COR-L47 (cell line): ENCODE results near the gene FRS2.
"Not testable (repeated sequence)": the region's sequence is repeated elsewhere in the genome, so short reads cannot be mapped to it uniquely, and the experiment has no call there.

Experiments
- DNase-seq: peaks from one replicate; lab custom pipeline; 2025; lab: John Stamatoyannopoulos, UW

FRS2 gene

DNA sequence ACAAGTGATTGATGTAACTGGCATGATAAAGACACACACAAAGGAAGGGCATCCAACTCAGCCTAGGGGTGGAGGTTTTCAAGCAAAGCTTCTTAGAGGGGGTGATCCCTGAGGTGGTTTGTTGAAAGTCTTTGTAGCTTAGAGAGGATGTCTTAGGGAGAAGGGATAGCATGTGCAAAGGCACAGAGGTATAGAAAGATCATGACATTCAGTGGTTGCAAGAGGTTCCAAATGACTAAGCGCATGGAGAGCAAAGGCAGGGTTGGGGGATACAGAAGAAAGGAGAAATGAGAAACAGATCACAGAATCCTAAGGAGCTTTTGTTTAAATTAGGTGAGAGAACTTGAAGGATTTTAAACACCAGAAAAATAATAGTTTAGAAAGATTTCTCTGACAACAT, 109.9 kb downstream of the FRS2 start:
- DNase-seq = no peak

DNA sequence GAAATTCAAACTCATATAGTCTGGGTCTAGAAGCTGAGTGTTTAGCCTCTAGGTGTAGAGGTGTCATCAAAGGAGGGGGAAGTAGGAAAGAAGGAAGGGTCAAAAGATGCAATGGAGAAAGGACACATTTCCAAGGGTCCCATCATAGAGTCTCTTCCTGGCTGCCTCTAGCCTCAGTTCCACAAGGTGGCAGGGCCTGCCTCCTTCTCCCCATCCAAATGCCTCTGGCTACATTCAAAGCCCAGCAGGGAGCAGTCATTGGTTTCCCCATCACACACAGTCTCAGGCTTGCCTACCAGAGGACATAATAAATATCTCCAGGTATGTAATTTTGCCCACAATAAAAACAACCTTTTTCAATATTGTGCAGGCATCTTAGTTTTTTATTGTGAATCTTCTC, 113.0 kb downstream of the FRS2 start:
- DNase-seq = peak; percentile 26

DNA sequence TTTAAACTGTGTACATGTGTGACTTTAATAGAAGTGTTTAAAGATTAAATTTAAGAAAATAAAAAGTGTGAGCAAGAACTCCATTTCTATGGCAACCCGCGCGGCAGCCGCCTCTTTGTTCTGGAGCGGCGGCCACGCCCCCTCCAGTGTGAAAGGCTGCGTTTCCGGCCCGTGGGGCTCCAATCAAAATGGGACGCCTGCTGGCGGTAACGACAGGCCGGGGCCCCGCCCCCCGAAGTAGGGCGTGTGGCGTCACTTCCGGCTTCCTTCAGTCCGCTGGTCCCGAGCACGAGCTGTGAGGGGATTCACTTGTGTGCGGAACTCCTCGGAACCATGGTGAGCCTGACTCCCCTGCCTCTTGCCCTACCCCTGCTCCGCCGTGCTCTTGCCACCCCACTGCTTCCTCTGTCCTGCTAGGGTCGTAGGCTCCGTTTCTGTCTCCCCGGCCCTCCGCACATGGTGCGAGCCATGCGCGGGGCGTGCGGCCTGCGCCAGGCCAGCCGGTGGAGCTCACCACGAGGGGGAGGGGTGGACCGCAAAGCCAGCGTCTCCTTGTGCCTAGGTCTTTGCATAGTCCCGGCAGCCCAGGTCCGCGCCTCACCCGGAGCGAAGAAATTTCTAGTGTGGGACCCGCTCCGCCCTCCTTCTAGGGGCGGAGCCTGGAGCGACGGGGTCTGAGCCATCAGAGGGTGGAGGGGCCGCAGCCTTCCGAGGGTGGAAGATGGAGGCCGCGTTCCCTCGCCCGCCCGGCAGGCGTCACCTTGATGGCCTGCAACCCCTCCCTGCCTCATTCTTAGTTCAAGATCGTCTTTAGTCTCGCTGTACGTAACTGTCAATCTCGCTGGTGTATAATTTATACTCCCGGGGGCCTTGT, 115.2 kb downstream of the FRS2 start, which contains the start of gene CCT2:
Gene CCT2, plus strand, starts transcription at position 271 of the 874 bp plus-strand sequence. Its CDS starts 63 bp downstream, at position 334.
- DNase-seq = peak; percentile 96

DNA sequence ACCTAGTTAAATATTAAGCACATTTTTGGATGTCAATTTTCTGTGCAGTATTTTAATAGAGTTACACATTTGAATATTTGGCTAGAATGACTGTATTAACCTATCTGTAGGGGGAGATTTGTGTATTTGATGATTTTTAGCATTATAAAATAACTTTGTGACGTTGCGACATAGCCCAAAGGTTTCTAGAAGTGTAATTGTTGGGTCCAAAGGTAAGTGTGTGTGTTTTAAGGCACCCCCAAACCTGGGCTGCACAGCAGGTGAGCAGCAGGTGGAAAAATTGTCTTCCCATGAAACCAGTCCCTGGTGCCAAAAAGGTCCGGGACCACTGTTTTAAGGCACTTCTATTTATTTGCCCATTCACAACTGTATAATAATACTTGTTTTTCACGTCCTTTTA, 118.3 kb downstream of the FRS2 start:
- DNase-seq = no peak

DNA sequence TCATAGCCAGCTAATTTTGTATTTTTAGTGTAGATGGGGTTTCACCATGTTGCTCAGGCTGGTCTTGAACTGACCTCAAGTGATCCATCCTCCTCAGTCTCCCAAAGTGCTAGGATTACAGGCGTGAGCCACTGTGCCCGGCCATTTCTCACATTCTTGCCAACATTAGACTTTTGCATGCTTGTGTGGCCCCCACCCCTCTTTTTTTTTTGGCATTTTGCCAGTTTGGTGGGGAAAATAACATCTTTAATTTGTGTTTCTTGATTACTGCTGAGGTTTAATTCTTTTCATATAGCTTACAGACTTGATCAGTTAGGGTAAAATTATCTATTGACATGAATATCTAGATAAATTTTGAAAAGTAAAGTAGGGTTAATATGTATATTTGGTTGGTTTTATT, 118.9 kb downstream of the FRS2 start:
- DNase-seq = no peak

DNA sequence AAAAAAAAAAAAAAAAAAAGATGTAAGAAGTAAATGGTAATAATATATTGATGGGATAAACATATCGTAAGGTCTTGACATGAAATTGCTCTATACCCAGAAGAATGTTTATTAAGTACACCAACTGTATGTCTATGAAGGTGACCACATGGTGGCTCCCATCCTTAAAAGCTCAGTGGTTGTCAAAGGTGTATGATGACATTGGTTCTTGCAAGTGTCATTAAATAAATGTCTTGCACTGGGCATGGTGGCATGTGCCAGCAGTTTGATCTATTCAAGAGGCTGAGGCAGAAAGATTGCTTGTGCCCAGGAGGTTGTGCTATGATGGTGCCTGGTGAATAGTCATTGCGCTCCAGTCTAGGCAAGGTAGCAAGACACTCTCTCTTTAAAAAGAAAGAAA, 125.5 kb downstream of the FRS2 start:
- DNase-seq = no peak

DNA sequence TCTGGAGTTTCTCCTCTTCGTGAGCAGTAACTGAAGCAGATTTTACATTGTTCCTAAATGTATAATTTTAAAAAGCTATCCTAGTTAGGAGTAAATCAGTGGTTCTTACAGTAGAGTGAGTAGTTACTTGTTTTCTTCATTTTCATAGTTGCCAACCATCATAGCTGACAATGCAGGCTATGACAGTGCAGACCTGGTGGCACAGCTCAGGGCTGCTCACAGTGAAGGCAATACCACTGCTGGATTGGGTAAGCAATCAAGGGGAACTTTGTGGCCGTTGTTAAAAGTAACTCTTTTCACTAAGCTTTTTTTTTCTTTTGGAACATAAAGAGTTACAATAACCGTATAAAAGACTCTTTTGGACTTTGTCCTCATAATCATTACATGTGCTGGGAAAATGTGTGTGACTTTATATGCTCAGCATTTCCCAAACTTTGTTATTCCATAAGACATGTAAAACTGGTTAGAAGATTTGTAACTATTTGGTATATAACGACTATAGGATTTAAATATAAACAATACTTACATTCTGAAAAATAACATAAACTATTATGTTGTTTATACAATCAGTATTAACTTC, 128.1 kb downstream of the FRS2 start:
- DNase-seq = no peak

DNA sequence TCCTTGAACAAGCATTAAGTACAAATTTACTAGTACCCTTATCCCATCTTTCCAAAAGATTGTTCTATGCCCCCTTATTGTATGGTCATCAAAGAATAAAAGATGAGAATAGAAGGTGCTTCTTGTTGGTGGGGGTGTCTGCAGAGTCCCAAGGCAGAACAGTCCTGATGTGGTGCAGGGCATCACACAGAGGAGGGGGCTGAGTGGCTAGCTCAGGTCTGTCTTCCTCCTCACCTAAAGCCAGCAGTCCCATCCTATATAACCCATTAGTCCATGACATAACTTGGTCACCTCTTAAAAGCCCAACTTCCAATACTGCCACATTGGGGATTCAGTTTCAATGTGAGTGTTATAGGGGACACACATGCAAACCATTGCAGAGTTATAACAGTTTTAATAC, 130.6 kb downstream of the FRS2 start:
- no peak for DNase-seq

DNA sequence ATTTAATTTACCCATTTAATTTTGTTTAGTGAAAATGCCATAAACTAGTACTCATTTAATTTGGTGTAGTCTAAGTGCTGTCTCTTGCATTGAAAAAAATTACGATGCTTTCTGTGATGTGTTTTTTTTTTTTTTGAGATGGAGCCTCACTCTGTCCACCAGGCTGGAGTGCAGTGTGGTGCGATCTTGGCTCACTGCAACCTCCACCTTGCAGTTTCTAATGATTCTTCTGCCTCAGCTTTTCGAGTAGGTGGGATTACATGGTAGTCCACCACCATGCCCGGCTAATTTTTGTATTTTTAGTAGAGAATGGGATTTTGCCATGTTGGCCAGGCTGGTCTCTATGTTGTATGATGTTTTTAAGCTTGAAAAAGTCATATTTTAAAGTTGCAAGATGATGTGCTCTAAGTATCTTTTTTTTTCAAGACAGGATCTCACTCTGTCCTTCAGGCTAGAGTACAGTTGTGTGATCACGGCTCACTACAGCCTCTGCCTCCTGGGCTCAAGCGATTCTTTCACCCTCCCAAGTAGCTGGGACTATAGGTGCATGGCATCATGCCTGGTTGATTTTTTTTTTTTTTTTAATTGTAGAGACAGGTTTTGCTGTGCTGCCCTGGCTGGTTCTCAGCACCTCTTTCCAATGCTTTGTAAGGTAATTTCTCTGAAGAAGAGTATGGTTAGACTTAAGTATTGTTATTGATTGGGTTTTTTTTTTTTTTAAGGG, 131.9 kb downstream of the FRS2 start:
- no peak for DNase-seq

DNA sequence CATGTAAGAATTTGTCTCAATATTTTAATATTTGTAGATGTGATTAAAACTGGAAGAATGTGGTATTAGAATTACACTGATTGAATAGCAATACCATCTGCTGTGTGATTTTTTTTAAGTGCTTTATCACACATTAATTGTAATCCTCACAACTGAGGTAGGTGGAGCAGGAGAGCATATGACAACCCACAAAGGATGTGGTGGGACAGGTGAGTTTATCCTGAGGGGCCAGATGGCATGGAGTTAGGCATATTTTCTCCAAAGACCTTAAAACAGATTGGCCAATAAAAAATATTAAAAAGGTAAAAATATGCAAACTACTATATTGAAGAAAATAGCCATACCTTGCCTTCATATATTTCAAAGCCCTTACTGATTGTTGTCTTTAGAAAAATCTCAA, 132.8 kb downstream of the FRS2 start:
- DNase-seq = no peak

DNA sequence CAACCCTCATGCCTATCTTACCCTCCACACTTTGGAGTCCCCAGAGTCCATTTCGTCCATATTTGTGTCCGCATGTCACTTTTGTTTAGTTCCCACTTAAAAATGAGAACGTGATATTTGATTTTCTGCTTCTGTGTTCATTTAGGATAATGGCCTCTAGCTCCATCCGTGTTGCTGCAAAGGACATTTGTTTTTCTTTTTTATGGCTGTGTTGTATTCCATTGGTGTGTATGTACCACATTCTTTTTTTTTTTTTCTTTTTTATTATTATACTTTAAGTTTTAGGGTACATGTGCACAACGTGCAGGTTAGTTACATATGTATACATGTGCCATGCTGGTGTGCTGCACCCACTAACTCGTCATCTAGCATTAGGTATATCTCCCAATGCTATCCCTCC, 133.4 kb downstream of the FRS2 start:
- not testable (repeated sequence) for DNase-seq

DNA sequence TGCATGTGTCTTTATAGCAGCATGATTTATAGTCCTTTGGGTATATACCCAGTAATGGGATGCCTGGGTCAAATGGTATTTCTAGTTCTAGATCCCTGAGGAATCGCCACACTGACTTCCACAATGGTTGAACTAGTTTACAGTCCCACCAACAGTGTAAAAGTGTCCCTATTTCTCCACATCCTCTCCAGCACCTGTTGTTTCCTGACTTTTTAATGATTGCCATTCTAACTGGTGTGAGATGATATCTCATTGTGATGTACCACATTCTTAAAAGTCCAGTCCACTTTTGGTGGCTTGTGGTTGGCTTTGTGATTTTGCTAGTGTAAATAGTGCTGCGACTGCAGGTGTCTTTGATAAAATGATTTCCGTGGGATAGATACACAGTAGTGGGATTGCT, 134.1 kb downstream of the FRS2 start:
- DNase-seq = not testable (repeated sequence)

DNA sequence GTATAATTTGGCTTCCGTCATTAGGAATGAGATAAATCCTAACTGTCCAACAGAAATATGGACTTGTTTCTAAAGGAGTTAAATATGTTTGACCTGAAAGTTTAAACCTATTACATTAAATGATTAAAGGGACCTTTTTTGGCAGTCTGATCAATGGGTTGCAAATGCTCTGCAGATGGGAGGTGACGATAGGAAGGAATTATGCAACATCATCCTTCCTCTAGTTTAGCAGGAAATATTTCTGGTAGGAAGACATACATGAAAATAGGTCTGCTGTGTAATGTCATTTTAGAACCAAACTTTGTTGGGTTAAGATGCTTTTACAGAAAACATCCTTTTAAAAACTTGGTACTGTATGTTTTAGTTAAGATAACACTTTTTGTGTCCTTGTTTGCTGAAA, 137.9 kb downstream of the FRS2 start:
- DNase-seq = no peak

DNA sequence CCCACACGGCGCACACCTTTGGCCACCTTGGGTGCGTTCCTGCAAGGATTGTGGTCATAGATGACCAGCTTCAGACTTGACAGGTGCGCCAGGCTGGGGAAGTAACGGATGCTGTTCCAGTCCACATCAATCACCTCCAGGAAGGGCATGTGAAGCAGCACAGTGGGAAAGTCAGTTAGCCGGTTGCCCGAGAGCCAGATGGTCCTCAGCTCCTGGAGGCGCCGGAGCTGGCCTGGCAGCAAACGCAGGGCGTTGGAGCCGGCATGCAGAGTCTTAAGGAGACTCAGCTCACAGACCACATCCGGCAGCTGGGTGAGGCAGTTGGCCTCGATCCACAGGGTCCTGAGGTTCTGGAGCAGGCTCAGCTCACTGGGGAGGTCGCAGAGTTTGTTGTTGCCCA, 139.9 kb downstream of the FRS2 start:
- no peak for DNase-seq

DNA sequence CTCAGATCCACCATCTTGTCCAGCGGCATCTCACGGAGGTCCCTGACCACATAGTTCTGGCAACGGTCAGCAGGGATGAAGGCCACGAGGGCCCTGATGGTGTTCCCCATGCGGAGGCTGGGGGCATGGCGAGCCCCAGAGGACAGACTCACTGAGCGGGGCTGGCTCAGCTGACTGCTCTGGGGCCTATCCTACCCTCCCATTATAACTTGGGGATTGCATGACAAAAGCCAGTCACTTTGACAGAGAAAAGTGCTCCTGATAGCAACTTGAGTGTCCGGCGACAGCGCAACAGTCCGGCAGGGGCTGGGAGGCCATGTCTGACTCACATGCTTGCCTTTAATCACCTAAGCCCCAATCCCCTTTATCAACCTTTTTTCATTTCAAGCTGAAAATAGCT, 140.5 kb downstream of the FRS2 start, which contains the start of gene LRRC10:
Gene LRRC10, minus strand, starts transcription at position 179 of the 400 bp plus-strand sequence. Its CDS starts 69 bp downstream, at position 110.
- no peak for DNase-seq

DNA sequence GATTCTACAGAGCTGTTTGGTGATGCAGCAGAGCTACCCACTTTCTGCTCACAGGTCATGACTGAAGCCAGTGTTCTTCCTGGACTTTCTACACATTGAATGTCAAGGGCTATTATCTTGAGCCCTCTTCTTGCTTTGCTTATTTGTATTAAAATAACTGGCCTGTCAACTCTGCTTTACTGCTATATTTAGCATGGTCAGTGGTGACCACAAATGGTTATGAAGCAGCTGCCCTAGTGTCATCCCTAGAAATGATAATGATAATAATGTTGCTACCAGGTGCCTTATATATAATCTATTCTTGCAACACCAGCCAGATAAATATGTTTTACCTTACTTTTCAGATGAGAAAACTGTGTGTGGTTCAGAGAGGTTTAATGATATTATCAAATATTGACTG, 143.2 kb downstream of the FRS2 start:
- DNase-seq = no peak

DNA sequence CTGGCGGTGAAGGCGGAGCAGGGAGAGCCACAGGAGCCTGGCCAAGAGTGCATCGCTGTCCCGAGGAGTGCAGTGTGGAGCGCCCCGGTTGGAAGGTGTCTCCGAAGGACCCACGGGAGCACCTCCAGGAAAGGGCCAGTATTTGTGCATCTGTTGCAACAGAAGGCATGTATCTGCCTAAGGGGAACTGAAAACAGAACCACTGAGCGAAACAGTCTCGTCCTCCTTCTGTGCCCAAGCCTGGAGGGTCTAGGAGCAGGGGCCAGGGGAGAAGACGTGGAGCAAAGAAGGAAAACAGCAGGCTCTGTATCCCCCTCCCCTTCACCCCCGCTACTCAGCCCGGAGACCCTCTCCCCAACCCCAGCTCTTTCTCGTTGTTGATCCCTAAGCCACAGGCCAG, 145.8 kb downstream of the FRS2 start:
- DNase-seq = no peak

DNA sequence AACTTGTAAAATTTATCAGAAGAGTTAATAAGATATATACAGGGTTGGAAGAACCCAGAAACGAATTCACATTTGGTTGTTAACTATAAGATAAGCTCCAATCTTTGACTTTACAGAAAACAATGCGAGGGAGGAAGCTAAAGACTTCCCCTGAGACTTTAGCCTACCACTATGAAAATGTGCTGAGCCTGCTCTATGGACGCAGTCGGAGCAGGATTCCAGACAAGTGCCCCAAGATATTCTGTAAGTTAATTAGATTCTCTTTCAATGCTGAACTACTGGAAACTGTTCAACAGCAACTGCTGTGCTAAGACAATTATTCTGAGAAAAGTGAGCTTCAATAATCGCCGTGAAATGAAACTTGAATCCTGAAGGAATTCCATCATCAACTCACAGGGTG, 148.9 kb downstream of the FRS2 start:
- no peak for DNase-seq

DNA sequence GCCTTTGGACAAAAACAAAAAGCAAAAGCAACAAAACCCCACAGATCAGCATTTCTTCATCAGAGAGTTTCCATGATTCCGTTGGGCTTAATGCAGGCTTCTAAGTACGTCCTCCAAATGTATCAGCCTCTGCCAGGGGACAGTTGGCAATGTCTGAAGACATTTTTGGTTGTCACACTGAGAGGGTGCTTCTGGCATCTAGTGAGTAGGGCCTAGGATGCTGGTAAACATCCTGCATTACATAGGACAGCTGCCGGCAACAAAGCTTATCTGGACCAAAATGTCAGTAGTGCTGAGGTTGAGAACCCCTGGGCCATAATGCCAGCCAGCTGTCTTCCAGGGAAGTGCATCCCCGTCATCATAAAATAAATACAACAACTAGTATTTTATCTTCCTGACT, 149.9 kb downstream of the FRS2 start:
- DNase-seq = no peak

DNA sequence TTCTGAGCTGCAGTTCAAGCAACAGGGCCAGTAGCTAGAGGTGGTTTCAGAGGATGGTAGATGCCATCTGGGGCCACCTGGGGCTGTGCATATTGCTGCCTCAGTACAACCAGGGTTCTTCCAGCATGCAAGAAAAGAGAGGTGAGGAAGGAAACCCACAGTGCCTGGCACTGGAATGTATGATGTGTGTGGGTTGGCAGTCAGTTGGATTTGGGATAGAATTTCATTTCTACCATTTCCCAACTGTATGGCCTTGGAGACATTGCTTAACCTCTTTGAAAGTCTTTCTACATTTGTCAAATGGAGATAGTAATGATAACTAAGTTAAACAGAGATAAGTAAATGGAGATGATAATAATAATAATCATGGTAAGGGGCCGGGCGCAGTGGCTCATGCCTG, 150.7 kb downstream of the FRS2 start:
- DNase-seq = no peak

DNA sequence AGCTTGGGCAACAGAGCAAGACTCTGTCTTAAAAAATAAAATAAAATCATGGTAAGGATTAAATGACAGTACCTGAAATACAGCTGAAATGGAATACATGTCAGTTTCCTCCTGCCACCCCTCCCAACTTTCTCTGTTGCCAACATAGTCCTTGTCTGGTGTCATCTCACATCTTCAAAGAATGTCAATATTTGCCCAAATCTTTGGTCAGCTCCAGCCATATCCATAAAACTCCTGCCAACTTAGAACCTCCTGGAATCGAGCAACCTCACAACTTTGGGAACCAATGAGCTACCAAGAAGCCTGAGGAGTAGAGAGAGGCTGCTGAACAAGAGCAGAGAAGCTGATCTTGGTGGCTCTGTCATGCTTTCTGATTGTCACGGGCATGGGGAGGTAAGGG, 151.4 kb downstream of the FRS2 start:
- DNase-seq = no peak

DNA sequence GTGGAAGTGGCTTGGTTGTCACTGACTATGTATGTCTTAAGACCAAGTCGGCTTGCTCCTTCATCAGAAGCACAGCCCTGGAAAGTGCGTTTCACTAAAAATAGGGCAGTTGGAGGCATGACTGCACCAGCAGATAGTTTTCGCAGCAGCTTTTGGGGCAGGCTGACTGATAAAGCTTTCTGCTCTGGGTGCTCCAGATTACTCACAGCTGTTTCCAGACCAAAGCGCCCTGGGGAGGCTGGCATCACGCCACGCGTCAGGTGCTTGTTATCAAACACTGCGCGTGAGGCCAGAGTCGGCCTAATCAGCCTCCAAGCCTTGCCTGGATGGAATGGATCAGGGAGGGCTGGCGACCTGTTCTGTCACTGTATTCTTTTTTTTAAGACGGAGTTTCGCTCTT, 153.8 kb downstream of the FRS2 start:
- DNase-seq = peak; percentile 92

DNA sequence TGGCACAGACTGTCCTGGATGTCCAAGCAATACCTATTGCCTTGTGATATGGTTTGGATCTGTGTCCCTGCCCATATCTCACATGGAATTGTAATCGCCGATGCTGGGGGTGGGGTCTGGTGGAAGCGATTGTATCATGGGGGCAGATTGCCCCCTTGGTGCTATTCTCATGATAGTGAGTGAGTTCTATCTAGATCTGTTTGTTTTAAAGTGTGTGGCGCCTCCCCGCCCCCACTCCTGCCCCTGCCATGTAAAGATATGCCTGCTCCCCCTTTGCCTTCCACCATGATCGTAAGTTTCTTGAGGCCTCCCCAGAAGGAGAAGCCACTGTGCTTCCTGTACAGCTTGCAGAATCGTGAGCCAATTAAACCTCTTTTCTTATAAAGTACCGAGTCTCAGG, 157.3 kb downstream of the FRS2 start:
- no peak for DNase-seq
